Uterus (tissue), 4 donors: ENCODE measurements around the gene ADAP1. TPM values are rescaled to one million over a fixed set of nuclear protein-coding genes. Genes with fewer than 3 reads are reported as not detected.

Experiments used
- DNase-seq, 2 donors: peaks; one replicate each; pipeline ENCODE4 v3.0.0-alpha.2; 2019 to 2020
- H3K27ac ChIP-seq, 2 donors: fragments of 200-600 bp; sonication (generic); 1 replicate in 1 of 2; 2 replicates in 1 of 2; pipeline ENCODE4 v1.5.1; 2016 to 2018
- H3K27me3 ChIP-seq, 2 donors: fragments of 200-600 bp; sonication (generic); one replicate each; pipeline ENCODE4 v1.5.1; 2018 to 2019; ENCODE audit warnings: control low read depth in 1 of 2
- H3K36me3 ChIP-seq, 2 donors: fragments of 200-600 bp; sonication (generic); one replicate each; pipeline ENCODE4 v1.5.1; 2019; ENCODE audit warnings: control low read depth in 1 of 2
- H3K4me1 ChIP-seq, 2 donors: fragments of 200-600 bp; sonication (generic); one replicate each; pipeline ENCODE4 v1.5.1; 2018 to 2019; ENCODE audit warnings: control low read depth in 1 of 2
- H3K4me3 ChIP-seq, 2 donors: fragments of 200-600 bp; sonication (generic); 1 replicate in 1 of 2; 2 replicates in 1 of 2; pipeline ENCODE4 v1.5.1; 2018 to 2019; ENCODE audit warnings: mild to moderate bottlenecking in 1 of 2
- H3K9me3 ChIP-seq, 2 donors: fragments of 200-600 bp; sonication (generic); one replicate each; pipeline ENCODE4 v1.5.1; 2019; ENCODE audit warnings: control low read depth in 1 of 2
- CTCF ChIP-seq, 4 experiments: fragments of 200-600 bp in 2 of 4; fragments of 450-650 bp in 2 of 4; sonication (generic) in 2 of 4; IDR thresholded peaks; one replicate each; pipeline ENCODE4 v1.5.1; 2016 to 2019; ENCODE audit warnings: antibody characterized with exemption in 4 of 4, mild to moderate bottlenecking in 2 of 4, moderate library complexity in 1 of 4
- POLR2A ChIP-seq, 2 donors: fragments of 450-650 bp; IDR thresholded peaks; one replicate each; pipeline ENCODE4 v1.6.1; 2016; ENCODE audit warnings: antibody characterized with exemption in 2 of 2, mild to moderate bottlenecking in 1 of 2, moderate library complexity in 1 of 2
- intact Hi-C: fragments of 100-400 bp; cut with DNase I; formaldehyde crosslinking; loops from one replicate; pipeline ENCODE4 v1.15.1; 2023; ENCODE audit warnings: low total_unique reads
- total RNA-seq, 4 donors: library from RNA; depleted of rRNA in 3 of 4; stranded (reverse); fragments of >200 nt in 3 of 4; gene quantifications; one replicate each; pipeline versions ENCODE4 v1.1.0 to v1.2.4, GENCODE V29; 2014 to 2023
- donor health status: DM: yes; HTN: yes; CAD: no.

ADAP1 gene
- total RNA-seq, 4 donors from 2014 or later: 3.2 to 17.4 (median 10.9) TPM

GRCh38 chr7:985915-986741 is 31.6 kb upstream of the ADAP1 start:
- peaks cover 4 to 23% of the 10 kb centered on the region in 2 donors for H3K27me3 ChIP-seq
- no peaks in the 10 kb centered on the region for H3K9me3 ChIP-seq
- no peak for DNase-seq
- no peak overlapping the region for H3K27ac ChIP-seq
- H3K4me1 ChIP-seq: no peaks in the 10 kb centered on the region
- intact Hi-C loops: no loop called here
- no peak overlapping the region for H3K4me3 ChIP-seq
- H3K36me3 ChIP-seq: no peaks in the 10 kb centered on the region
- TF ChIP-seq POLR2A (IDR thresholded peaks at IDR 0.05) (no peak), CTCF (IDR thresholded peaks at IDR 0.05) (no peak)

- intact Hi-C loops: no loop called here
- TF ChIP-seq POLR2A (IDR thresholded peaks at IDR 0.05) (no peak), CTCF (IDR thresholded peaks at IDR 0.05) (no peak)
- no peak for DNase-seq
- Histone ChIP-seq H3K36me3 (no peaks in the 10 kb centered on the region), H3K27ac (no peak overlapping the region), H3K9me3 (no peaks in the 10 kb centered on the region), H3K27me3 (peaks cover 4 to 23% of the 10 kb centered on the region in 2 donors), H3K4me1 (no peaks in the 10 kb centered on the region), H3K4me3 (no peak overlapping the region)
Measured at GRCh38 chr7:985127-985416, 30.6 kb upstream of the ADAP1 start.

GRCh38 chr7:984361-985126 is 30.1 kb upstream of the ADAP1 start:
- no peaks in the 10 kb centered on the region for H3K36me3 ChIP-seq
- DNase-seq: no peak
- no peaks in the 10 kb centered on the region for H3K4me1 ChIP-seq
- peaks cover 4 to 23% of the 10 kb centered on the region in 2 donors for H3K27me3 ChIP-seq
- H3K27ac ChIP-seq: no peak overlapping the region
- intact Hi-C loops: no loop called here
- TF ChIP-seq CTCF (IDR thresholded peaks at IDR 0.05): no peak
- no peak for TF ChIP-seq POLR2A (IDR thresholded peaks at IDR 0.05)
- no peaks in the 10 kb centered on the region for H3K9me3 ChIP-seq
- no peak overlapping the region for H3K4me3 ChIP-seq

GRCh38 chr7:983616-984071 is 29.2 kb upstream of the ADAP1 start:
- Histone ChIP-seq H3K36me3 (no peaks in the 10 kb centered on the region), H3K9me3 (no peaks in the 10 kb centered on the region), H3K4me1 (no peaks in the 10 kb centered on the region), H3K27ac (no peak overlapping the region), H3K4me3 (no peak overlapping the region), H3K27me3 (peaks cover 4 to 23% of the 10 kb centered on the region in 2 donors)
- no peak for DNase-seq
- TF ChIP-seq POLR2A (IDR thresholded peaks at IDR 0.05) (no peak), CTCF (IDR thresholded peaks at IDR 0.05) (no peak)
- intact Hi-C loops: no loop called here

- Histone ChIP-seq H3K4me1 (no peaks in the 10 kb centered on the region), H3K4me3 (no peak within 1 kb of the TSS), H3K27me3 (peaks cover 4 to 23% of the 10 kb centered on the region in 2 donors), H3K27ac (no peak within 1 kb of the TSS), H3K36me3 (no peaks in the 10 kb centered on the region), H3K9me3 (no peaks in the 10 kb centered on the region)
- TF ChIP-seq CTCF (IDR thresholded peaks at IDR 0.05): no peak
- no peak for TF ChIP-seq POLR2A (IDR thresholded peaks at IDR 0.05)
- intact Hi-C loops: no loop called here
- no peak for DNase-seq
Measured at GRCh38 chr7:983004-983615, 28.6 kb upstream of the ADAP1 start, which contains the start of gene CYP2W1. Gene CYP2W1, plus strand, starts transcription at chr7:983181. Its CDS starts 31 bp downstream, at chr7:983212.
